Activated CD8-positive, alpha-beta memory T cell treated with anti-CD3 and anti-CD28 coated beads for 1 hour (primary cell): Measurements from ENCODE around the gene CIZ1.
A peak's percentile ranks its signal among the peaks of the same experiment; 100 is the strongest.

Experiments used
- DNase-seq, 2 donors: peaks; one replicate each; pipeline ENCODE4 v3.0.0-alpha.2; 2020; ENCODE audit warnings: low read depth in 1 of 2; ENCODE audit errors: extremely low read depth in 1 of 2

Gene CIZ1

DNA sequence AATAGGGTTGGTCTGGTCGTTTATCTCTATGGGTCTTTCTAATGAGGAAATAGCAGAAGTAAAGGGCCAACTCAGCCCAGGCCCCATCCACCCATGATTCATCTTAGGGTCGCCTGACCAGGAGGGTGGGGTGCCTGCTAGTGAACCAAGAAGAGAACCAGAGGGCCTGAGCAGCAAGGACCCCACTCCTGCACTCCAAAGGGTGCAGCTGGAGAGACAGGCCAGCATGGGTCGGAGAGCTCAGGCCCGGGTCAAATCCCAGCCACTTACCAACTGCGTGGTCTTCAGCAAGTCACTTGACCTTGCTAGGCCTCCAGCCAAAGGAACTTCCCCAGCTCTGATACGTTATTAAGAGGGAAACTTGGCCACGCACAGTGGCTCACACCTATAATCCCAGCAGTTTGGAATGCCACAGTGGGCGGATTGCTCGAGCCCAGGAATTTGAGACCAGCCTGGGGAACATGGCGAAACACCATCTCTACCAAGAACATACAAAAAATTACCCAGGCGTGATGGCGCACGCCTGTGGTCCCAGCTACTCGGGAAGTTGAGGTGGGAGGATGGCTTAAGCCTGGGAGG lies 27.0 kb downstream of the CIZ1 start:
- DNase-seq: no peak

DNA sequence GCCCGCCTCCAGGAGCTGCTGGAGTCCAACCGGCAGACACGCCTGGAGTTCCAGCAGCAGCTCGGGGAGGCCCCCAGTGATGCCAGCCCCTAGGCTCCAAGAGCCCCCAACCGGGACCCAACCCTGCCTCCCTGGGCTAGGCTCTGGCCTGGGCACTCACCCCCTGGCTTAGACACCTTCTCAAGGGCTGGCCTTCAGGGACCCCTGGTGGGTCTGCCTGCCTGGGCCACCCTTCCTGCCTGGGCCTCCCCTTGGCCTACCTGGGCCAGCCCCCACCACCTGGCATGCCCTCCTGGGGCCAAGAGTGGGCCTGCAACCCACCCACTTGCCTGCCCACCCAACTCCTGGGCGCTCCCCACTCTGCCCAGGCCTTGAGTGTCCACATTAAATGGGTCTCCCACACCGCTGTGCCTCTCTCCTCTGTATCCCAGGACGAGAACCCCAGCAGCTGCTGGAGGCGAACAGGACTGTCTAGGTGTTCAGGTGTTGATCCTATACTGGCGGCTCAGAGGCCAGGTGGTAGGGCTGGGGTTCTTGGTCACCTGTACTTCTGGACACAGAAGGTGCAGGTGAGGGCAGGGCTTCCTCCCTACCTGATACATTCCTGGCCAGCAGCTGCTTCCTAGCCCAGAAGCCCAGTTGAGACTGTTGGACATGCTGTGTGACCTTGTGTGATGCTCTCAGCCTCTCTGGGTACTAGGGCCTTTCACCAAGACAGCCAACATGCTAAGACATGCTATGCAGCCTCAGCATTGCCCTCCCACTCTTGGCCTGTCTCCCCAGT lies 27.7 kb downstream of the CIZ1 start:
- no peak for DNase-seq

- no peak for DNase-seq
Observed at GRCh38 chr9:128163027-128163515, 28.3 kb downstream of the CIZ1 start.

- DNase-seq: no peak
Observed at GRCh38 chr9:128162215-128163026, 29.0 kb downstream of the CIZ1 start.

DNA sequence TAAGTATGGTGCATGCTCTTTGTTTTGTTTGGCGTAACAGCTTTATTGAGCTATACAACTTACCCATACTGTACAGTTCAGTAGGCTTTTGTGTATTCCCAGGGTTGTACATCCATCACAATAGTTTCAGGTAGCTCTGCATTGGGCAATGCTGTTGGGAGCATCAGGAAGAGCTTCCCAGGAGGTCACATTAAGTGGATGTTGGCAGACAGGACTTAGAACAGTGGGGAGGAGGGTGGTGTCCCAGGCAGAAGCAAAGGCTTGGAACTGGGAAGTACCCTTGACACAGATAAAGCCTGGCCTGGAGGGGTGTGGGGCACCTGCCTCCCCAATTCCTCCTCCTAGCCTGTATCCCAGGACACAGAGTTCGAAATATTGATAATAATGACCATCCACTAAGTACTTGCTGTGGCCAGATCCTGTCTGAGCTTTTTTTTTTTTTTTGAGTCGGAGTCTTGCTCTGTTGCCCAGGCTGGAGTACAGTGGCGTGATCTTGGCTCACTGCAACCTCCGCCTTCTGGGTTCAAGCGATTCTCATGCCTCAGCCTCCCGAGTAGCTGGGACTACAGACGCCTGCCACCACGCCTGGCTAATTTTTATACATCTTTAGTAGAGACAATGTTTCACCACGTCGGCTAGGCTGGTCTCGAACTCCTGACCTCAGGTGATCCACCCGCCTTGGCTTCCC lies 30.0 kb downstream of the CIZ1 start:
- no peak for DNase-seq

DNA sequence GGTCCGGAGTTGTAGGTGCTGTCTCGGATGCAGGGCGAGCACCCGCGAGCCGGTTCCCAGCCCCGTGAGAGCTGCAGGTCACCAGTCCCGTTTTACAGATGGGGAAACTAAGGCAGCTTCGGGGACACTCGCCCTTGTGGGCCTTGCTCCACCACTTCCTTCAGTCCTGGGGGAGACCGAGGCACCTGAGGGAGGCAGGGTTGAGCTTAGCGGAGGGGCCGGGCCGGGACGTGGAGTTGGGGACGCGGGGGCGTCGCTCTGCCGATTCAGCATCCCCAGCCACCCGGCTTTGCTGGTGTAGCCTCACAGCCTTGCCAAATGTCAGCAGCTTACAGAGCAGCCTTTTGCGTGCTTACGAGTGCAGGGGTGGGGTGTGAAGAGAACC lies 30.8 kb downstream of the CIZ1 start:
- peak in 1 of 2 donors; percentile 19 for DNase-seq

DNA sequence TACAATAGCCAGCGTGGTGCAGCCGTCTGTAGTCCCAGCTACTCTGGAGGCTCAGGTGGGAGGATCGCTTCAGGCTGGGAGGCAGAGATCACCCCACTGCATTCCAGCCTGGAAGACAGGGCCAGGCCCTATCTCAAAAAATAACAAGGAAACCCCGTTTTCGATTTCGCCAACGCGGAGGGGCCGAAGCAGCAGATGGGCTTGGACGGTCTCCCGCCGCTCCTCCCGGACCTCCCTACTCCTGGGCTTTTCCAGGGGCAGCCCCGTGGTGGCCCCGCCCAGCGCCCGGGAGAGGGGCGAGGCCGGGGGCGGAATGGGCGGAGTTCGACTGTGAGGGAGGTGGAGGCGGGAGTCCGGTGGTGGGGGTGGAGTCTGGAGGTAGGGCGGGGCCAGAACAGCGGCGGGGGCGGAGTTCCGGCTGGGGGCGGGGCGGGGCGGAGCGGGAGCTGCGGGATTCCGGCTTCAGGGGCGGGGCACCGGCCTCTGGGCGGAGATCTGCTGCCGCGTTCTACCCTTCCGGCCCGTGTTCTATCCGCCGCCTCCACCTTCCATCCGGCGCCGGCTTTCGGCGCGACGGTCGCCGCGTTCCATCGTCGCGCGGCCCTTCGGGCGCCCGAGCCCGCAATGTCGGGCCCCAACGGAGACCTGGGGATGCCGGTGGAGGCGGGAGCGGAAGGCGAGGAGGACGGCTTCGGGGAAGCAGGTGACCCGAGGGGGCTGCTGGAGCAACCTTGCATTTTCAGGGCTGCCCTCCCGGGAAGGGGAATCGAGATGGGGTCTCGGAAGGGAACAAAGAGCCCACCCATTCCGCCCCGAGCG lies 31.4 kb downstream of the CIZ1 start, which contains the start of gene BBLN:
Gene BBLN (plus strand): TSS at position 482 of the 819 bp plus-strand sequence. CDS start 143 bp downstream, at position 625.
- peak; percentile 76 to 92 for DNase-seq

DNA sequence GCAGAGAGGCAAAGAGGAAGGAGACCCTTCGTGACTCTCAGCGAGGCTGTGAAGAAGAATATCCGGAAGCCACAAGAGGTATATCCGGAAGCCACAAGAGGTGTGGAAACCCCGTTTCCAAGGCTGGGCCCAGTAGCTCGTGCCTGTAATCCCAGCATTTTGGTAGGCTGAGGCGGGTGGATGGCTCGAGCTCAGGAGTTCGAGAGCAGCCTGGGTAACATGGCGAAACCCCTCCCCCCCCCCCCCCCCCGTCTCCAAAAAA lies 31.9 kb downstream of the CIZ1 start:
- DNase-seq: no peak

DNA sequence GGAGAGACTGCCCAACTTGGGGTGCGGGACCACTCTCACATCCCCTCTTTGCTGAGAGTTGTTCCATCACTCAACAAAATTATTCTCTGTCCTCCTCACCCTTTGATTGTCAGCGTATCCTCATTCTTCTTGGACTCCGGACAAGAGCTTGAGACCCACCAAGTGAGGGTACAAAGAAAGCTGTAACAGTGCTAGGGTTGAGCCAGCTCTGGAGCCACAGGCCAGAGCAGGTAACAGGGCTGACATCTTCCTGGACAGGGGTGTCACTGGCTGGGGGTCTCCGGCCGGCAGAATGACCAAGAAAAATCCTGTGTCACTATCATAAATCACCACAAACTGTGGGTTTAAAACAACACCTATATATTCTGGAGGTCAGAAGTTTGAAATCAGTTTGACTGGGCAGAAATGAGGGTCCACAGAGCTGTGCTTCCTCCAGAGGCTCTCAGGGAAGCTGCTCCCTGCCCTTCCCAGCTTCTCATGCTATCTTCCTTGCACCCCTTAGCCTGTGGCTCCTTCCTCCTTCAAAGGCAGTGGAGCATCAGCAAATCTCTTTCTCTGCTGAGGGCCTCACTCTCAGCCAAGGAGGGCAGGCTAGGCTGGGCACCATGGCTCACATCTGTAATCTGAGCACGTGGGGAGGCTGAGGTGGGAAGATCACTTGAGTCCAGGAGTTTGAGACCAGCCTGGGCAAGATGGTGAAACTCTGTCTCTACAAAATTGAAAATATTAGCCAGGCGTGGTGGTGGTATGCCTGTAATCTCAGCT lies 35.5 kb downstream of the CIZ1 start:
- no peak for DNase-seq

DNA sequence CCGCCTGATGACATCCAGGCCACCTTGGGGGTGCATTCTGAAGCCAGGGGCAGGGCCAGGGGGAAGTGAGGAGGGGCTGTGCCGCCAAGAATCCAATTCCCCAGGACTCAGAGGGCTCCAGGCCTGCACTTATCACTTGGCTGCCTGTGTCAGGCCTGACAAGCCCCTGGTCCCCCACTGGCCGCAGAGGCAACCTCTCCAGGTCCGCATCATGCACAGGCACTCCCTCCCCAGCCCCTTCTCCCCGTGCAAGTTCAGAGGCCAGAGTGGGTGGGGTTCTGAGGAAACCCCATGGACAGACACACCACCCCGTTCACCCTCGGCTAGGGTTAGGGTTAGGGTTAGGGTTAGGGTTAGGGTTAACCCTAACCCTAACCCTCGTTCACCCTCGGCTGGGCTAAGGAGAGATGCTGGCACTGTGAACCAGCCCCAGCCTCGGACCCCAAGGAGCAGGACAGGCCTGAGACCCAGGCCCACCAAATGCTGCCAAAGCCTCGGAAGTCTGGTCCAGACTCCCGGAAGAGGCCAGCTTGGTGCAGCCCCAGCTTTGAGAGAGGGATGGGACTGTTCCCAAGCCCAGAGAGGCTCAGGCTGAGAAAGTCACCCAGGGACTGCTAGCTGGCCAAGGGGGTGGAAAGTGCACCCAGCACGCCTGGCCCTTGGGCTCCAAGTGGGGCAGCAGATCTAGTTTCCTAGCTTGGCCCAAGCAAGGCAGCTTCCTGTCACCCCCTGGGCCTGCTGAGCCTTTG lies 37.3 kb downstream of the CIZ1 start:
- DNase-seq: no peak

DNA sequence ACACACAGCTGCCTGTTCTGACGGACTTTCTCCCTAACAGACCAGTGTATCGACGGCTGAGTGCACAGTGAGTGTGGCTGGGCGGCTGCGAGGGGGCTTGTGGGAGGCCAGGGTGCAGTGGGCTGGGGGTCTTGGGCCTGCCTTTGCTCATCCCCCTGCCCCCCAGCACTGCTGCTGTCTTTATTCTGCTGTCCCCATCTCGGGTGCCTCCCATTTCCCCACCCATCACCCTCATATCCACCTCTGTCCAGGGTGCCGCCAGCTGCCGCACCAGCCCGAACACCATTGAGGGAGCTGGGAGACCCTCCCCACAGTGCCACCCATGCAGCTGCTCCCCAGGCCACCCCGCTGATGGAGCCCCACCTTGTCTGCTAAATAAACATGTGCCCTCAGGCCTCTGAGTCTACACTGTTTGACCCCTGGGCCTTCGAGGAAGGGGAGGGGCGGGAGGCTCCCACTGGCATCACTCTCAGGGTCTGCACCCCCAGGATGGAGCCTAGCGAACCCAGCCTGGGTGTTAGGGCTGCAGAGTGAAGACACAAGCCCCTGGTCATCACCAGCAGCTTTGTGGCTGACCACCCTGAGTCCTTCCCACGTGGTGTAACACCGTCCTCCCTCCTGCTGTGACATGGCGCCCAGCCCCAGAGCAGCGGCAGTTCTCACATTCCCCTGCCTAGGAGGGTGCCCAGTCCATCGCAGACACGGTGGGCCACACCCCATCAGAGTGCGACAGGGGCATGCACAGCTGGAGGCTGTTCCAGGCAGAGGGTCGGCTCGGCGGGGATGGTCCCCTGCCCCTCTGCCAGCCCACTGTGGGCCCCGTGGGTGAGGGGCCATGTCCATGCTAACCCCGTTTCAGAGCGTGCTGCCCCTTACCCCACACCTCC lies 38.1 kb downstream of the CIZ1 start:
- DNase-seq: no peak

- DNase-seq: no peak
Observed at GRCh38 chr9:128152133-128153059, 39.0 kb downstream of the CIZ1 start.

DNA sequence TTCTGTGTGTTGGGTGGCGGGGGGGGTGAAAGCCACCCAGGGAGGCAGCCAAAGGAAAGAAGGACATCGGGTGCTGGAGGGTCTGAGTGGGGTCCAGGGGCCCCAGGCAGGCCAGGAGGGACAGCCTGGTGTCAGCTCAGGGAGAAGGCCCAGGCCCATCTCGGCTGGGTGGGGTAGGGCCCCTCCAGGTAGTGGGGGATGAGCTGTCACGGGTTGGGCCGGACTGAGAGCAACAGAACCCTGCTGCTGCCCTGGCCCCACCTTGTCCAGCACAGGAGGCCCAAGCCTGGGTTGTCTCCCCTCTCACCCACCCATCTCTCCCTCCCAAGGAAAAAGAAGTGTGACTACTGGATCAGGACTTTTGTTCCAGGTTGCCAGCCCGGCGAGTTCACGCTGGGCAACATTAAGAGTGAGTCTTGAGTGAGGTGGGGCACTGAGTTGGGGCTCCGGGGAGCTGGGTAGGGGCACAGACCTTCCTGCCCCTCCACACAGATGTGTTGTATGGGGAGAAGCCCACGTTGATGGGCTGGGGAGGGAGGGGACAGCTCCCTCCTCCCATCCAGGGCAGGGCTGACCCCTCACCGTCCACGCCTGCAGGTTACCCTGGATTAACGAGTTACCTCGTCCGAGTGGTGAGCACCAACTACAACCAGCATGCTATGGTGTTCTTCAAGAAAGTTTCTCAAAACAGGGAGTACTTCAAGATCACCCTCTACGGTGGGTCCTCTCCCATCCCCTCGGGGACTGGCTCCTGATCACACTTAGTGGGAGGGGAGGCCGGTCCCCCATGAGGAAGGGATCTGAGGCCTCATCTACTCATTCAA lies 39.9 kb downstream of the CIZ1 start:
- DNase-seq: no peak

DNA sequence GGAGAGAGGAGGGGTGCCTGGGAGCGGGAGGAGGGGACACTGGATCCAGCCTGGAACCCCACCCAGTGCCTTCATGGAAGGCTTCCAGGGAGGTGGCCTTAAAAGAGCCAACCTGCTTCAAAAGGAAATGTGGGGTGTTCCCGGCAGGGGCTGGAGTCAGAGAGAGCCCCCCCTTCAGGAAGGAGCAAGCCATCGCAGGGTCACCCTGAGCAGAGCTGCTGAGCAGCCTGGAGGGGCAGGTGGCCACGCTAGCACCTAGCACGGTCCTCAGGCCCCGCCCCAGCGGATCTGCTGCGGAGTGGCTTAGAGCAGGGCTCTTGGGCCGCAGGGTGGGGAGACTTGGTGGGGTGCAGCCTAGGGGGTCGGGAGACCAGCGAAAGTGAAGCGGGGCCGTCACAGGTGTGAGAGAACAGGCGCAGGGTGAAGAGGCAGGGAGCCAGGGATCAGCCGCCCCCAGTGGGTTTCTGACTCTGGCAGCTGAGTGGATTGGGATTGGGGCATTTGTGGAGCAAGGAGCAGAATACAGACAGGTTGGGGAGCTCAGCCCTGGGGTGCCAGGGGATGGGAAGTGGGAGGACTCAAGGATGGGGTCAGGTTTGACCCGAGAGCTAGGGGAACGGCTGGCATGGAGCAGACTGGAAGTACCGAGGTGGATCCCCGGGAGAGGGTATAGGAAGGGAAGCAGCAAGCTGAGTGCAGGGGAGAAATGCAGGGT lies 40.6 kb downstream of the CIZ1 start:
- DNase-seq: no peak

DNA sequence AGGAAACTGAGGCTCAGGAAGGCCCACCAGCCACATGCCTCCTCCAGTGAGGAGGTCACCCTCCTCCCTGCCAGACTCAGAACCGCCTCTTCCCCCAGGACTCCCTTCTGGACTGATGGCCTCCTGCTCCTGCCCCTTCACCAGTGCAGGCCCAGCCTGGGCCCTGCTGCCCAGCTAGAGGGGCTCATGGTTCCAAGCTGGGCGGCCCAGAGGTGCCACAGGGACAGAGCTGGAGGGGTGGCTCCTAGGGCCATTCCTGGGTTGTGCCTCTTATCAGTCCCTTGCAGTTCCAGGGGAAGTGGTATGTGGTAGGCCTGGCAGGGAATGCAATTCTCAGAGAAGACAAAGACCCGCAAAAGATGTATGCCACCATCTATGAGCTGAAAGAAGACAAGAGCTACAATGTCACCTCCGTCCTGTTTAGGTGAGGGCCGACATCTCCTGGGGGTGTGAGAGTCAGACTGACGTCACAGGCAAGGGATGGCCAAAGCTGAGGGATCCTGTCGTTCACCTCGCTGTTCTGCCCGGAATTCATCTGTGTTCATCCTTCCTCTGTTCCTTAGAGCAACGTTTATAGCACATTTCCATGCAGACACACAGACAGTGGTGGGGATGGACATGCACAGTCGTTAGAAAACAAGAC lies 41.3 kb downstream of the CIZ1 start:
- no peak for DNase-seq
